Measurements from ENCODE around the gene ANKRD10. TPM values are rescaled to one million over a fixed set of nuclear protein-coding genes. Genes with fewer than 3 reads are reported as not detected.

Gene ANKRD10
- total RNA-seq, 2 experiments from 2014 or later, result 75.5 to 83.8 TPM

- no peaks in the 10 kb centered on the region for H3K36me3 Mint-ChIP-seq (ENCODE audit: low read depth)
- no peaks in the 10 kb centered on the region for H3K27me3 ChIP-seq (ENCODE audit: control insufficient read depth in 1 of 2, insufficient read depth in 2 of 2, low read length in 2 of 2)
- intact Hi-C loops (cut with DNase I, micrococcal nuclease), result no loop called here
- TF ChIP-seq CTCF (IDR thresholded peaks at IDR 0.05), result no peak
- no peaks in the 10 kb centered on the region for H3K4me1 ChIP-seq (ENCODE audit: insufficient read depth, low read length)
- H3K27ac Mint-ChIP-seq, result no peak overlapping the region
- no peaks in the 10 kb centered on the region for H3K9me3 ChIP-seq (ENCODE audit: control insufficient read depth in 1 of 2, insufficient read depth in 1 of 2, low read length in 2 of 2)
- no peak for ATAC-seq (ENCODE audit: poor library complexity)
- no peak for DNase-seq
- H3K27ac ChIP-seq (ENCODE audit: low read depth in 1 of 2, low read length in 2 of 2), result no peak overlapping the region
- H3K4me3 ChIP-seq (ENCODE audit: low read length), result no peak overlapping the region
- no peaks in the 10 kb centered on the region for H3K9me3 Mint-ChIP-seq
- H3K27me3 Mint-ChIP-seq, result no peaks in the 10 kb centered on the region
- H3K36me3 ChIP-seq (ENCODE audit: insufficient read depth, low read length), result no peaks in the 10 kb centered on the region
- CTCF ChIA-PET, result no interaction called here
- POLR2A ChIA-PET, result interaction anchor here (1.5 kb wide), 1 partner anchor 14 kb away, joined by 3 read pairs; no protein-coding TSS in a partner anchor
- H3K4me1 Mint-ChIP-seq (ENCODE audit: low read depth), result no peaks in the 10 kb centered on the region
- H3K4me3 Mint-ChIP-seq, result no peak overlapping the region
Measured at GRCh38 chr13:110880627-110881026, 34.2 kb downstream of the ANKRD10 start.

DNA sequence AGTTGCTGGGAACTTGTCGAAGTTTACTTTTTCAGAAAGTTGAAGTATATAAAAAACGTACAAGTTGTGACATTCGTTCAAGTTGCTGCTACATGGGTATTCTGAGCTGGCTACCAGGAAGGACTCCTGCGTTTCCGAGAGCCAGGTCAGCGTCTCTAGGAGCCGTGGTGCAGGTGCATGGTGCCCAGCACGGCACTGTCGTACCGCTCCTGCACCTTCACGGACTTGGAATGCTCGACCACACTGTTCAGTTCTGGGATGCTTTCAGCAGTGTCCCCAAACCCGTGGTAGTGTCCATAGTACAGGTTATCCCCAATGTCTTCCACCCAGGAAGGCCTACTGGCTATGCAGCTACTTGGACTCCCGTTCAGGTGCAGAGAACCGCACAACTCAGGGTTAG, 35.4 kb downstream of the ANKRD10 start:
- Mint-ChIP-seq H3K4me3 (no peak overlapping the region), H3K9me3 (no peaks in the 10 kb centered on the region), H3K27me3 (peaks cover 5% of the 10 kb centered on the region), H3K36me3 (ENCODE audit: low read depth) (no peaks in the 10 kb centered on the region), H3K4me1 (ENCODE audit: low read depth) (peaks cover 8% of the 10 kb centered on the region), H3K27ac (no peak overlapping the region)
- Histone ChIP-seq H3K4me1 (ENCODE audit: insufficient read depth, low read length) (peaks cover 7% of the 10 kb centered on the region), H3K27ac (ENCODE audit: low read depth in 1 of 2, low read length in 2 of 2) (no peak overlapping the region), H3K27me3 (ENCODE audit: control insufficient read depth in 1 of 2, insufficient read depth in 2 of 2, low read length in 2 of 2) (no peaks in the 10 kb centered on the region), H3K9me3 (ENCODE audit: control insufficient read depth in 1 of 2, insufficient read depth in 1 of 2, low read length in 2 of 2) (no peaks in the 10 kb centered on the region), H3K4me3 (ENCODE audit: low read length) (no peak overlapping the region), H3K36me3 (ENCODE audit: insufficient read depth, low read length) (no peaks in the 10 kb centered on the region)
- DNase-seq (no peak), ATAC-seq (ENCODE audit: poor library complexity) (no peak)
- POLR2A ChIA-PET, result no interaction called here
- no peak for TF ChIP-seq CTCF (IDR thresholded peaks at IDR 0.05)
- CTCF ChIA-PET, result no interaction called here
- intact Hi-C loops (cut with DNase I, micrococcal nuclease), result no loop called here

DNA sequence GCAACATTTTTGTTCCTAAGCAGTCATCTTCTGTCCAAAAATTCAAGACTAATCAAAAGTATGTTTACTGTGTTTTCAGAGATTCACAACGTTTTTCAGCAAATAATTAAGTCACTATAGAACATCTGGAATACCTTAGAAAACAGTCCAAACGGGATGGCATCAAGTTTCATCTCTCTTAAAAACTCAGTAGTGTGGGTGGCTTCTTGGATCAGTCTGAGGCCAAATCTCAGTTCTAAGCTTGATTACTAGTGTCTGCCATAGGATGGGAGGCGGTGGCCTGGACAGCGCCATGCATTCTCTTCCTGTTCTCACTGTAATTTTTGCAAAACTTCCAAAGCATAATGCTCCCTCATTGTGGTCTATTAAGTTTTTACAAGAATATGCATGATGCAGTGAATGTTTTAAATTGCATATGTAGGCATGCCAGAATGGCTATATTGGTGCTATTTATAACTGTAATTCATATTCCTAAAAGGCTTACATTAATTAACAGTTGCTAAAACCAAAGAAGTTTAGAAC, 37.1 kb downstream of the ANKRD10 start:
- Histone ChIP-seq H3K4me3 (ENCODE audit: low read length) (no peak overlapping the region), H3K9me3 (ENCODE audit: control insufficient read depth in 1 of 2, insufficient read depth in 1 of 2, low read length in 2 of 2) (peaks cover 0 to 2% of the 10 kb centered on the region in 2 experiments), H3K27me3 (ENCODE audit: control insufficient read depth in 1 of 2, insufficient read depth in 2 of 2, low read length in 2 of 2) (no peaks in the 10 kb centered on the region), H3K36me3 (ENCODE audit: insufficient read depth, low read length) (no peaks in the 10 kb centered on the region), H3K4me1 (ENCODE audit: insufficient read depth, low read length) (peaks cover 16% of the 10 kb centered on the region), H3K27ac (ENCODE audit: low read depth in 1 of 2, low read length in 2 of 2) (no peak overlapping the region)
- H3K9me3 Mint-ChIP-seq, result no peaks in the 10 kb centered on the region
- H3K27ac Mint-ChIP-seq, result no peak overlapping the region
- DNase-seq (no peak), ATAC-seq (ENCODE audit: poor library complexity) (no peak)
- H3K27me3 Mint-ChIP-seq, result peaks cover 5% of the 10 kb centered on the region
- intact Hi-C loops (cut with DNase I, micrococcal nuclease), result no loop called here
- ChIA-PET CTCF (no interaction called here), POLR2A (no interaction called here)
- TF ChIP-seq CTCF (IDR thresholded peaks at IDR 0.05), result no peak
- H3K4me3 Mint-ChIP-seq, result no peak overlapping the region
- H3K4me1 Mint-ChIP-seq (ENCODE audit: low read depth), result peaks cover 8% of the 10 kb centered on the region
- no peaks in the 10 kb centered on the region for H3K36me3 Mint-ChIP-seq (ENCODE audit: low read depth)

Data from CD4-positive, alpha-beta T cell (primary cell).